GM23338 (cell line): ENCODE results near the gene RNF166.

Experiments used
- POLR2AphosphoS5 ChIP-seq: IDR thresholded peaks from 2 replicates; pipeline ENCODE4 v1.6.1; 2016; ENCODE audit warnings: antibody characterized with exemption, low read depth
- TF ChIP-seq, protein P1 (sequence below), 2 experiments: fragments of 200-600 bp in 1 of 2; sonication (generic) in 1 of 2; conservative IDR thresholded peaks; 2 replicates each; pipeline versions ENCODE4 v1.5.1 to v1.6.1; 2016 to 2017; ENCODE audit warnings: antibody characterized with exemption in 2 of 2, low read depth in 2 of 2, mild to moderate bottlenecking in 2 of 2, moderate library complexity in 1 of 2

DNA sequence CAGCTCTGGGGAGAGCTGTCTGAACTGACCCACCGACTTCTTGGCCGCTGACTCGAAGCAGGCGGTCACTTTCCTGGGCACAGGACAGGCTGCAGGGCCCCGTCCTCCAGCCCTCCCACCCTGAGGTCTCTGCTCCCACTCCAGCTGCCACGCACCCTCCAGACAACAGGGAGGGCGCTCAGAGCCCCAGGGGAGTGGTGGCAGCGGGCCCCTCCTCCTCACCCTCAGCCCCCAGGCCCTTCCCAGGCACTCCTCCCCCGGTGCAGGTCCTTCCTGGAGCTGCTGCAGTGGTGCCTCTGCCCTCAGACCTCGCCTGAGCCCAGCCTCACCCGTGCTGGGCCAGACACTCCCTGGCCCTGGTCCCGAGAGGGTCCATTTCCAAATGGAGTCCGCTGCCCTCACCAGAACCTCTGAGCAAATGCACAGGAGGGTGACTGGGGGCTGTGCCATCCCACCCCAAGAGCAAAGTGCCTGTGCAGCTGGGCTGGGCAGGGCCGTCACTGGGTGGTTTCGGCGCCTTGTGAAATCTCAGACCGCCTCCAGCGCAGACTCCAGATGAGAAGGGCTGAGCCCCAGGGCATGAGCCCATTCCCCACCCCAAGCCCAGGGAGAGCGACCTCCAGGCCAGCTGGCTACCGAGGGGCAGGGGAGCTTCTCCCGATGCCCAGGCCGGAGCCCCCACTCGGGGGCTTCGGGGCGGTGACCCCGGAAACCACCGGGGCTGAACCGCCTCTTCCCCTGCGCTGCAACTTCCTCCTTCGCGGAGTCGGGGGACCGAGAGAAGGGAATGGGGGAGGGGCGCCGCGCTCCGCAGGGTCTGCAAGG is 56.1 kb downstream of the RNF166 start:
- TF ChIP-seq, protein P1, sequence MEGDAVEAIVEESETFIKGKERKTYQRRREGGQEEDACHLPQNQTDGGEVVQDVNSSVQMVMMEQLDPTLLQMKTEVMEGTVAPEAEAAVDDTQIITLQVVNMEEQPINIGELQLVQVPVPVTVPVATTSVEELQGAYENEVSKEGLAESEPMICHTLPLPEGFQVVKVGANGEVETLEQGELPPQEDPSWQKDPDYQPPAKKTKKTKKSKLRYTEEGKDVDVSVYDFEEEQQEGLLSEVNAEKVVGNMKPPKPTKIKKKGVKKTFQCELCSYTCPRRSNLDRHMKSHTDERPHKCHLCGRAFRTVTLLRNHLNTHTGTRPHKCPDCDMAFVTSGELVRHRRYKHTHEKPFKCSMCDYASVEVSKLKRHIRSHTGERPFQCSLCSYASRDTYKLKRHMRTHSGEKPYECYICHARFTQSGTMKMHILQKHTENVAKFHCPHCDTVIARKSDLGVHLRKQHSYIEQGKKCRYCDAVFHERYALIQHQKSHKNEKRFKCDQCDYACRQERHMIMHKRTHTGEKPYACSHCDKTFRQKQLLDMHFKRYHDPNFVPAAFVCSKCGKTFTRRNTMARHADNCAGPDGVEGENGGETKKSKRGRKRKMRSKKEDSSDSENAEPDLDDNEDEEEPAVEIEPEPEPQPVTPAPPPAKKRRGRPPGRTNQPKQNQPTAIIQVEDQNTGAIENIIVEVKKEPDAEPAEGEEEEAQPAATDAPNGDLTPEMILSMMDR (conservative IDR thresholded peaks at IDR 0.05; ENCODE audit: low read depth in 2 of 2): no peak
- no peak for TF ChIP-seq POLR2AphosphoS5
